ENCODE data around the gene SPDEF.

Gene SPDEF

GRCh38 chr6:34563513-34563870, 7.4 kb upstream of the SPDEF start:
- DNase-seq (ENCODE audit: low spot score), result no peak

DNA sequence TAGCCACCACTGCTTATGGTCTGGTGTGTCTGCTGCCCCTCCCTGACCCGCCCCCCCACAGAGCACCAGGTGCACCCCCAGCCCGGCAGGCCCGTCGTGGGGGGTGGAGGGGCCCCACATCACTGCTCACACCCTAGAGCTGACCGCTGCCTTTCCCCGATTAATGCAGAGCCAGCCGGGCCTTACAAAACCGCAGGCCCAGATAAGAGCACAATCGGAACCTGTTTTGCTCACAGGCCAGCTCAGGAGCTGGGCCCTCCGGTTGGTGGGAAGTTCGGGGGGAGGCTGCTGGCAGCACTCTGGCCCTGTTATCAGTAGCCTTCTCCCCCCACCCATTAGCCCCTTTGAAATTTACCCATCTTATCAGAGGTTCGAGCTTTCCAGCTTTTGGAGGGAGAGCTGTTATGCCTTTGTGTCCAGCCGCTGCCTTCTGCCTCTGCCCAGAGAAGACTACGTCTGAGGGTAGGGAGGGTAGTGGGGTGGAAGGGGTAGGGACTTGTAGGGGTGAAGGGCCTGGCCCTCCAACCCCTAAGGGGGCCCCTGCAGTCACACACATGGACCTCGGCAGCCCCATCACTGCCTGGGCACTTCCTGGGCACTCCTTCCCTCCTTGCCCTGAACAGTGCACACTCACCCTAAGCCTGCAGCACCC, 6.9 kb upstream of the SPDEF start:
- DNase-seq (ENCODE audit: low spot score), result no peak

GRCh38 chr6:34562350-34562749, 6.2 kb upstream of the SPDEF start:
- DNase-seq (ENCODE audit: low spot score), result no peak

GRCh38 chr6:34561227-34561530, 5.0 kb upstream of the SPDEF start:
- DNase-seq (ENCODE audit: low spot score), result no peak

- no peak for DNase-seq (ENCODE audit: low spot score)
Measured at GRCh38 chr6:34560366-34561226, 4.5 kb upstream of the SPDEF start.

- no peak for DNase-seq (ENCODE audit: low spot score)
Measured at GRCh38 chr6:34559651-34560365, 3.7 kb upstream of the SPDEF start.

GRCh38 chr6:34558172-34558714, 2.1 kb upstream of the SPDEF start:
- no peak for DNase-seq (ENCODE audit: low spot score)

DNA sequence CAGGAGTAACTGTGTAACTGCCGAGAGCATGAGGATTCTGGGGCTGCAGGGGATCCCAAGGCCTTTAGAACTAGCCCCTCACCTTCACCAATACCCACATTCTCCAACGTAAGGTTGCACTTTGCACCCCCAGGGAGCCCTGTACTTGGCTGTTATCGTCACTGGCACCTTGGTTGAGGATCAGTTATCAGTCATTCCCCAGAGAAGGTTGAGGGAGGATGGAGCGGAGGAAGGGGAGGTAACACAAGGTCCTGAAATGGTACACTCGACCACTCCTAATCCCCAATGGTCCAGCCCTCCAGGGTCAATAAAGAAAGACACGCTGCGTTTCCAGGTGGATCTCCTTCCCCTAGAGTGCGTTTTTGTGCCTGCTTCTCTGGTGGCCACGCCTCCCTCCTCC, 1.1 kb upstream of the SPDEF start:
- DNase-seq (ENCODE audit: low spot score), result no peak

GRCh38 chr6:34556493-34556892, 364 bp upstream of the SPDEF start:
- DNase-seq (ENCODE audit: low spot score), result no peak

GRCh38 chr6:34555328-34555727, 801 bp downstream of the SPDEF start:
- no peak for DNase-seq (ENCODE audit: low spot score)

GRCh38 chr6:34555007-34555322, 1.2 kb downstream of the SPDEF start:
- no peak for DNase-seq (ENCODE audit: low spot score)

DNA sequence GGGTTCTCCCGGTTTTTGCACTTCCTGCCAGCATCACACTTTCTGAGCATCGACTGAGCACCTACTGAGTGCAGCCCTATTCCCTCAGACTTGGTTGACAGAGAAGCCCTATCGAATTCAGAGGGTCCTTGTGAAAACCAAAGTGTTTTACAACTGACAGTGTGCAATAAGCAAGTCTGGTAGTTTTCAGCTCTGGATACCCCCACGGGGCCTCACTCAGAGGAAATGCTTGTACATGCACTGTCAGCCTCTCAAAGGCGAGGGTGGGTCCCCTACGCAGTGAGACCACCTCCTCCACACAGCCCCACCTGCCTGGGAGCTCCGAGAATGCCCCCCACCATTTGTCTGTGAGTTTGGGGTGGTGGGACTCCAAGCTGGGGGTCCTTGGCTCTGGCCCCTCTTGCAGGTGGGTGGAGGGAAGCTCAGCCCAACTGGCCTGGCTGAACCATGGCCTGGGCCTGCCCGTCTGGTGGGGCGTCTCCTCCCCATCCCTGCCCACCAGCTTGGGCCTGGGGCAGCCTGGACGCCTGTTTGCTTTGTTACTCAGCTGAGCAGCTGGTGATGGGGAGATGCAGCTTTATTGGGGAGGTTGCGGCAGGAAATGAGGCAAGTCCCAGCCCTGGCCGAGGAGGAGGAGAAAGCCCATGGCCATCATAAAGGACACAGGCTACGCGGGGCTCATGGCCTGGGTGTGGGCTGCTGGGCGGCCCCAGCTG, 1.7 kb downstream of the SPDEF start:
- no peak for DNase-seq (ENCODE audit: low spot score)

GRCh38 chr6:34553750-34554149, 2.4 kb downstream of the SPDEF start:
- DNase-seq (ENCODE audit: low spot score), result no peak

DNA sequence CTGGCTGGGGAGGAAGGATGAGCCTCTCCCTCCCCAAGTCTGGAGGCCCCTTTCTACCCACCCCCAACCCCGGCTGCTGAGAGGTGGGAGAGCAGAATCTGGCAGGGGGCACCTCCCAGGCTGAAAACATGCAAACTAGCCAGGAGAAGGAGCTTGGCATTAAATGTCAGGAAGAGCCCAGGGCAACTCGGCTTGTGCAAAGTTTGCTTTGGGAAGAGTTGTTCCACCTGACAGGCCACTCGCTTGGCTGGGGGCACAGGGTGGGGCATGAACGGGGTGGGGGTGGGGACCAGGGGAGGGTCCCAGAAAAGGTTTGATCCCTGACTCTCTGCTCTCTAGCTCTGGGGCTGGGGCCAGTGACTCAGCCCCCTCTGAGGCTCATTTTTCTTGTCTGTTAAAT, 3.0 kb downstream of the SPDEF start:
- DNase-seq (ENCODE audit: low spot score), result no peak

GRCh38 chr6:34552620-34553019, 3.5 kb downstream of the SPDEF start:
- DNase-seq (ENCODE audit: low spot score), result no peak

DNA sequence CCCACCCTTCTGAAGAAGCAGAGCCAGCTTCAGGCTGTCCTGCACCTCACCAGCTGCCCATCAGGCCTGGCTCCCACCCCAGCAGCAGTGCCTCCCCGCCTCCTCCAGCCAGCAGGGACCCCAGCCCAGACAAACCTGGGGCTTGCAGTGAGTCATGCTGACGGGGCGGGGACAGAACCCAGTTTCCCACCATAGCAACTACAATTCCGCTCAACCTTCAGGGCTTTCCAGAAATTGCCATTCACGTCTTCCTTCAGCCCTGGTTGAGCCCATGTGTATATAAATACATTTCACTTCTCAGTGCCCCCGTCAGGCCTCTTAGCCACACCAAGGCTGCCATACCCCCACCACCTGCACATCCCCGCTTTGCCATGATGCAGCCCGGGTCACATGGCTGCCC, 4.4 kb downstream of the SPDEF start:
- DNase-seq (ENCODE audit: low spot score), result no peak

DNA sequence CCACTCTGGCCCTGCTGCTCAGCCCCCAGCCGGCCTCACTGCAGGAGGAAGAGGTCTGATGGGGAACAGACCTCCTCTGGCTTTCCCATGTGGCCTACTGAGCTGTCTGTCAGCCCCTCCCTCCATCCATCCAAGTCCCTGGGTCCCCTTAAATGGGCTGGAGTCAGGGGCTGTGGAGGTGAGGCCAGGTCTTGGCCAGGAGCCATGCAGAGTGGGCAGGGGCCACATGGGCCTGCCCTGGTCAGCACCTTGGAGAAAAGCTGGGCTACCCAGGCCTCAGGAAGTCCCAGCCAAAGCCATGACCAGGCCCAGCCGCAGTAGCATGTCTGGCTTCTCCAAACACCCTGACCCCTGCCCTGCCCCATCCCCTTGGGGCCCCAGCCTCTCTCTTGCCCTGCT, 6.3 kb downstream of the SPDEF start:
- no peak for DNase-seq (ENCODE audit: low spot score)

DNA sequence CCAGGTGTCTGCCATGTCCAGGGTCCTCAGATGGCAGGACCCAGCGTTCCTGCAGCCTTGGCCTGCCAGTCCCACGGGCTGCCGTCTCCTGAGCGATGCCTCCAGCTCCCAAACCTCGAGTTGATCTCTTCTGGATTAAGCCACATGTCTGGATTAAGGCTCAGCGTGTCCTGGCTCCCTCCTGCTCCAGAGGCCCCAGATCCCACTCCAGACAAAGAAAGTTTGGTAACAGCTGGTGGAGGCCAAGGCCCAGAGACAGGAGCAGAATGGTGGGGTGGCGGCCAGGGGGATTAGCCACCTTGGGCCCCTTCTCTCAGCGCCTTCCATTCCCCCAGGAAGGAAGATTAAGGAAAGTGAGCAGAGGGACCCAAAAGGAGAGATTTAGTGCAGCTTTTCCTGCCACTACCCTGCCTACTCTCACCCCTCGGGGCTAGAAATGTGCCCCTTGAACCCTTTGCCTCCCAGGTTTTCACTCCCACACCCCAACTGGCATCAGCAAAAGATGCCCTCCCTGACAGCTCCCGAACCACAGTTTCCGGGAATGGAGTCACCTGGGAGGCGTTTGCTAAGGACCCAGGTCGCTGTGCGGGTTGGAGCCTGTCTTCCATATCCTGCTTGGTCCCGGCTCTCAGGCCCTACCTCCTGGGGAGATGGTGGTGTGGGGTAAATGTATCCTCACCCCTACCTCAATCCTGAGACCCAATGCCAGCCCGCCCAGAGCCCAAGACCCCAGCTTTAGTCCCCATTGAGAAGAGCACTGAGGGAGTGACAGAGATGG, 6.9 kb downstream of the SPDEF start:
- no peak for DNase-seq (ENCODE audit: low spot score)

DNA sequence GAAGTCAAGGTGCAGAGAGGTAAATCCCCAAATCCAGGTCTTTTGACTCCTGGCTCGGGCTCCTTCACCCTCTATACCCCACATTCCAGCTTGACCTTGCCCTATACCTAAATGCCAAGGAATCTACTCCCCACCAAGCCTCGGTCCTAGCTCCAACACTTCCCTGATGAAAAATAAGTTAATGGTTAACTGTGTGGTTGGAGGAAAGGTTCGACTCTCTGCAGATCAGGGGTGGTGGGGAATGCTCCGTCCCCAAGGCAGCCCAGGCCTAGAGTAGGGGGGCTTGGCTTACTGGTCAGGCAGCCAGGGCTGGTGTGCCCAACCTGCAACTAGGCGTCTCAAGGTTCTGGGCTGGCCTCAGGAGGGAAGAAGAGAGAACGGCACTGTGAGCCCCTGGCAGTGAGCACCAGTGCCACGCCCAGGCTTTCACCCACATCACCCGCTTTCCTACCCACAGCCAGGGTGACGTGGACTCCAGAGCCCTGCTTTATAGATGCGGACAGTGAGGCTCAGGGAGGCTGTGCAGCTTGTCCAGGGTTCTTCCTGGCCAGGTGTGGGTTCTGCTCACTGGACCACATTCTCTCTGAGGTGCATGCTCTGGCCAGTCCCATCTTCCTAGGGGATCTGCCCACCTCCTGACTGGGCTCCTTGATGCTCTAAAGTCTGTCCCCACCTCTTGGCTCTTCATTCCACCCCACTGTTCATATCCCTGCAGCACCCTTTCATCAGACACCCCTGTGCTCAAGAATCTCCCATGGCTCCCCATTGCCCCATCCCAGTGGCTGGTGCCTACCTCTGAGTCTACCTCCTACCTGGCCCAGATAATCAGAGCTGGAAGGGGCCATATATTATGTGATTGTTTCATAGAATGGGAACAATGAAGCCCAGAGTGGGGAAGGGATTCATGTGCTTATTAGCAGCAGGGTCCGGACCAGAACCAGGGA, 8.2 kb downstream of the SPDEF start:
- no peak for DNase-seq (ENCODE audit: low spot score)

- no peak for DNase-seq (ENCODE audit: low spot score)
Measured at GRCh38 chr6:34546551-34547321, 9.4 kb downstream of the SPDEF start.
